Liver (tissue), 9 donors: ENCODE data around the gene LIPM. TPM values are rescaled to one million over a fixed set of nuclear protein-coding genes. Genes with fewer than 3 reads are reported as not detected.

Experiments used
- DNase-seq: peaks from one replicate; pipeline ENCODE4 v3.0.0-alpha.2; 2017; ENCODE audit warnings: low spot score
- H3K27ac ChIP-seq, 2 donors: one replicate each; pipeline ENCODE4 v1.7.0; 2013; ENCODE audit warnings: inconsistent platforms in 2 of 2, low read length in 2 of 2, control low read depth in 1 of 2, low read depth in 1 of 2, mild to moderate bottlenecking in 1 of 2
- H3K27me3 ChIP-seq, 4 donors: one replicate each; pipeline versions ENCODE4 v1.6.1 to v1.7.0; 2013; ENCODE audit warnings: low read length in 3 of 4, inconsistent platforms in 1 of 4, mild to moderate bottlenecking in 1 of 4, moderate library complexity in 1 of 4; ENCODE audit not compliant: control insufficient read depth in 4 of 4, insufficient read depth in 4 of 4
- H3K36me3 ChIP-seq, 4 donors: one replicate each; pipeline versions ENCODE4 v1.6.1 to v1.7.0; 2013; ENCODE audit warnings: low read length in 3 of 4, mild to moderate bottlenecking in 3 of 4, low read depth in 1 of 4, moderate library complexity in 1 of 4; ENCODE audit not compliant: control insufficient read depth in 4 of 4, insufficient read depth in 3 of 4
- H3K4me1 ChIP-seq, 4 donors: one replicate each; pipeline versions ENCODE4 v1.6.1 to v1.7.0; 2013; ENCODE audit warnings: low read length in 3 of 4, mild to moderate bottlenecking in 3 of 4, moderate library complexity in 1 of 4; ENCODE audit not compliant: control insufficient read depth in 4 of 4, insufficient read depth in 4 of 4
- H3K4me3 ChIP-seq, 3 donors: one replicate each; pipeline versions ENCODE4 v1.6.1 to v1.7.0; 2013; ENCODE audit warnings: low read length in 3 of 3, control low read depth in 1 of 3, low read depth in 1 of 3, mild to moderate bottlenecking in 1 of 3
- H3K9ac ChIP-seq, 2 donors: one replicate each; pipeline ENCODE4 v1.7.0; 2013; ENCODE audit warnings: low read length in 2 of 2, mild to moderate bottlenecking in 2 of 2, moderate library complexity in 2 of 2, control low read depth in 1 of 2, low read depth in 1 of 2
- H3K9me3 ChIP-seq, 4 donors: one replicate each; pipeline versions ENCODE4 v1.6.1 to v1.7.0; 2013; ENCODE audit warnings: low read length in 3 of 4; ENCODE audit not compliant: control insufficient read depth in 4 of 4
- EGR1 ChIP-seq, 2 donors: IDR thresholded peaks; 2 replicates each; pipeline ENCODE4 v1.6.1; 2016 to 2018; ENCODE audit warnings: antibody characterized with exemption in 2 of 2, low read depth in 2 of 2
- HNF4A ChIP-seq, 2 donors: conservative IDR thresholded peaks; 2 replicates each; pipeline ENCODE4 v1.6.1; 2016; ENCODE audit warnings: antibody characterized with exemption in 2 of 2, mild to moderate bottlenecking in 2 of 2
- JUND ChIP-seq, 2 donors: IDR thresholded peaks; 2 replicates each; pipeline ENCODE4 v1.6.1; 2016; ENCODE audit warnings: antibody characterized with exemption in 2 of 2
- NR2F2 ChIP-seq: IDR thresholded peaks from 2 replicates; pipeline ENCODE4 v1.6.1; 2016; ENCODE audit warnings: antibody characterized with exemption
- RAD21 ChIP-seq, 2 donors: IDR thresholded peaks; 2 replicates each; pipeline ENCODE4 v1.6.1; 2016; ENCODE audit warnings: antibody characterized with exemption in 2 of 2, mild to moderate bottlenecking in 2 of 2
- RXRA ChIP-seq, 2 donors: IDR thresholded peaks; 2 replicates each; pipeline ENCODE4 v1.6.1; 2017 to 2018; ENCODE audit warnings: antibody characterized with exemption in 2 of 2, mild to moderate bottlenecking in 1 of 2
- SP1 ChIP-seq: IDR thresholded peaks from 2 replicates; pipeline ENCODE4 v1.6.1; 2018; ENCODE audit warnings: antibody characterized with exemption, mild to moderate bottlenecking
- TAF1 ChIP-seq: conservative IDR thresholded peaks from 2 replicates; pipeline ENCODE4 v1.6.1; 2016; ENCODE audit warnings: antibody characterized with exemption, mild to moderate bottlenecking
- YY1 ChIP-seq: IDR thresholded peaks from 2 replicates; pipeline ENCODE4 v1.6.1; 2016; ENCODE audit warnings: antibody characterized with exemption, mild to moderate bottlenecking
- WGBS: extraction: QIAGEN DNeasy Blood & Tissue Kit; methylation state at CpG from one replicate; pipeline ENCODE4 v1.1.7; 2013; 5-methylcytosine and 5-hydroxymethylcytosine counted together
- polyA plus RNA-seq, 2 donors: library from polyadenylated mRNA; stranded (reverse) in 1 of 2; unstranded in 1 of 2; fragments of 200-250 nt in 1 of 2; fragments of >200 nt in 1 of 2; fragmentation: Nextera tagmentation in 1 of 2; extraction: Ambion mirVana in 1 of 2; gene quantifications; one replicate each; pipeline versions ENCODE4 v1.2.1 to v1.2.3, GENCODE V29; 2013 to 2015
- total RNA-seq, 2 donors: library from RNA; depleted of rRNA; stranded (reverse); fragments of >200 nt; gene quantifications; one replicate each; pipeline ENCODE4 v1.2.3, GENCODE V29; 2014
- TF ChIP-seq, protein P1 (sequence below): IDR thresholded peaks from 2 replicates; pipeline ENCODE4 v1.6.1; 2016; ENCODE audit warnings: antibody characterized with exemption
- TF ChIP-seq, protein P2 (sequence below): IDR thresholded peaks from 2 replicates; pipeline ENCODE4 v1.6.1; 2016; ENCODE audit warnings: antibody characterized with exemption, mild to moderate bottlenecking
- TF ChIP-seq, protein P3 (sequence below): fragments of 150-350 bp; IDR thresholded peaks from 2 replicates; pipeline ENCODE4 v1.5.1; 2017; ENCODE audit warnings: improper control_type of control experiment, low read depth, low read length; ENCODE audit not compliant: missing input control
- donor health status: healthy.
- donor health status: healthy.
- donor health status: healthy.
- donor health status: healthy.
- donor health status: healthy.

LIPM gene
- total and polyA plus RNA-seq, 4 donors, result not detected

DNA sequence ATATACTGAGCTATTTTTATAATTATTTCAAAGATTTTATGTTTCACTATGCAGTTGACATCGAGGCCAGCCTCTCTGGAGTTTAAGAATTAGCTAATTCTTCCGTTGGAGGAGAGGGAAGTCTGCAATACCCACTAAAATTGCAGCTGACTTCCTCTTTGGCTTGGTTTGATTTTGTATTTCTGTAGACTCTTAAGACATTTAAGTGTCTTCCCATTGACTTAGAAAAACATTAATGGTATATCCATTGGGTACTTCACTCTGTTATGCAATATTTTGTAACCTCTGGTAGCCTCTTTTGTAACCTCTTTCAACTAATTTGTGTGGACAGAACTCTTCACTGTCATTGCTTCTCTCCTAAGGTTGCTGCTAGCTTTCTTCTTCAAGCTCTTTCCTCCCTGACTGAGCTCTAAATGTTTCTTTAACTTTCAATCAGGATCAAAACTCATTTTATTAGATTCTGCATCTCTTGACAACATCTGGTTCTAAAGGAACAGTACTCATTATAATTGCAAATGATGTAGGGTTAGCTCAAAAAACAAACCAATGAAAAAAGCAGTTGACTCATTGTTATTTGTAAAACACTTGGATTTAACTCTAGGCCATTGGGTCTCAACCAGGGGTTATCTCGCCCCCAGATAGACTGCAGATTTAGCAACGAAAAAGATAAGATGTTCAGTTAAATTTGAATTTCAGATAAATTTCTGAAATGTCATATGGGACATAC is 50.8 kb downstream of the LIPM start:
- Histone ChIP-seq H3K9me3 (no peaks in the 10 kb centered on the region), H3K27me3 (no peaks in the 10 kb centered on the region), H3K9ac (no peak overlapping the region), H3K4me3 (no peak overlapping the region), H3K4me1 (peaks cover 5 to 27% (median 22%) of the 10 kb centered on the region in 4 donors), H3K27ac (no peak overlapping the region), H3K36me3 (no peaks in the 10 kb centered on the region)
- 68% methylated on average over 4 of the region's 4 CpGs for WGBS
- TF ChIP-seq, protein P1, sequence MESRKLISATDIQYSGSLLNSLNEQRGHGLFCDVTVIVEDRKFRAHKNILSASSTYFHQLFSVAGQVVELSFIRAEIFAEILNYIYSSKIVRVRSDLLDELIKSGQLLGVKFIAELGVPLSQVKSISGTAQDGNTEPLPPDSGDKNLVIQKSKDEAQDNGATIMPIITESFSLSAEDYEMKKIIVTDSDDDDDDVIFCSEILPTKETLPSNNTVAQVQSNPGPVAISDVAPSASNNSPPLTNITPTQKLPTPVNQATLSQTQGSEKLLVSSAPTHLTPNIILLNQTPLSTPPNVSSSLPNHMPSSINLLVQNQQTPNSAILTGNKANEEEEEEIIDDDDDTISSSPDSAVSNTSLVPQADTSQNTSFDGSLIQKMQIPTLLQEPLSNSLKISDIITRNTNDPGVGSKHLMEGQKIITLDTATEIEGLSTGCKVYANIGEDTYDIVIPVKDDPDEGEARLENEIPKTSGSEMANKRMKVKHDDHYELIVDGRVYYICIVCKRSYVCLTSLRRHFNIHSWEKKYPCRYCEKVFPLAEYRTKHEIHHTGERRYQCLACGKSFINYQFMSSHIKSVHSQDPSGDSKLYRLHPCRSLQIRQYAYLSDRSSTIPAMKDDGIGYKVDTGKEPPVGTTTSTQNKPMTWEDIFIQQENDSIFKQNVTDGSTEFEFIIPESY, result no peak
- TF ChIP-seq HNF4A (conservative IDR thresholded peaks at IDR 0.05) (peak; percentile 13 to 41), RXRA (IDR thresholded peaks at IDR 0.05) (peak; percentile 60 to 69), JUND (IDR thresholded peaks at IDR 0.05) (peak in 1 of 2 donors; percentile 40), RAD21 (IDR thresholded peaks at IDR 0.05) (no peak)
- DNase-seq, result no peak

DNA sequence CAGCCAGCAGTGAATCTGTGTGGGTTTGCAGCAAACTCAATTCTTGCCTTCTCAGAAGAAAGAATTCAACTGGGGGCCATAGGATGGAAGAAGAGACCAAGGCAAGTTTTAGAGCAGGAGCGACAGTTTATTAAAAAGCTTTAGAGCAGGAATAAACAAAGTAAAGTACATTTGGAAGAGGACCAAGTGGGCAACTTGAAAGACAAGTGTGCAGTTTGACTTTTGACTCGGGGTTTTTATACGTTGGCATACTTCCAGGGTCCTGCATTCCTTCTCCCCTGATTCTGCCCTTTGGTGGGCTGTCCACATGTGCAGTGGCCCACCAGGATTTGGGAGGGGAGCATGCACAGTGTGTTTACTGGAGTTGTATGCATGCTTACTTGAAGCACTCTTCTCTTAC is 52.2 kb downstream of the LIPM start:
- no peaks in the 10 kb centered on the region for H3K36me3 ChIP-seq
- DNase-seq, result no peak
- 28% methylated on average over 3 of the region's 3 CpGs for WGBS
- H3K27ac ChIP-seq, result peak overlapping the region in 1 of 2 donors; percentile 10
- H3K27me3 ChIP-seq, result no peaks in the 10 kb centered on the region
- H3K9ac ChIP-seq, result no peak overlapping the region
- TF ChIP-seq TAF1 (no peak), HNF4A (conservative IDR thresholded peaks at IDR 0.05) (peak in 1 of 2 donors; percentile 16)
- H3K9me3 ChIP-seq, result no peaks in the 10 kb centered on the region
- peaks cover 5 to 27% (median 22%) of the 10 kb centered on the region in 4 donors for H3K4me1 ChIP-seq
- no peak overlapping the region for H3K4me3 ChIP-seq

DNA sequence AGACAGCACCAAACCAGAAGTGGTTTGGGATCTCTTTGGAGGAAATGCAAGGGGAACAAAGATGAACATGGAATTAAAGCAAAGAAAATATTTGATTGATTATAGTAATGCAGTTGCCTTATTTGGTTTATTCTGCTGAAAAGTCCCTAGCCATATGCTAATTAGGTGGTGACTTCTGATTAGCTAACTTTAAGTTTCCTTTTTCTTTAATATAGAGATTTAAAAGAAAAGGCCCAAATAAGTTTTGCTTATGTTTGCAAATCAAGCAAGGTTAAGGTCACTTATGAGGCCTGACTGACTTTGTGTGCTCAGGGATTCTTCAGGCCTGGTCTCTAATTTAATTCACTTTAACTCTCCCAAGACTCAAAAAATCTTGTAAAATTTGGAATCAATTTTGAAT is 55.3 kb downstream of the LIPM start:
- no peak for DNase-seq
- TF ChIP-seq HNF4A (conservative IDR thresholded peaks at IDR 0.05) (no peak), EGR1 (IDR thresholded peaks at IDR 0.05; ENCODE audit: low read depth in 2 of 2) (no peak), YY1 (no peak), TAF1 (no peak), RAD21 (IDR thresholded peaks at IDR 0.05) (no peak), NR2F2 (no peak), JUND (IDR thresholded peaks at IDR 0.05) (no peak), RXRA (IDR thresholded peaks at IDR 0.05) (no peak), SP1 (no peak)
- TF ChIP-seq, protein P2, sequence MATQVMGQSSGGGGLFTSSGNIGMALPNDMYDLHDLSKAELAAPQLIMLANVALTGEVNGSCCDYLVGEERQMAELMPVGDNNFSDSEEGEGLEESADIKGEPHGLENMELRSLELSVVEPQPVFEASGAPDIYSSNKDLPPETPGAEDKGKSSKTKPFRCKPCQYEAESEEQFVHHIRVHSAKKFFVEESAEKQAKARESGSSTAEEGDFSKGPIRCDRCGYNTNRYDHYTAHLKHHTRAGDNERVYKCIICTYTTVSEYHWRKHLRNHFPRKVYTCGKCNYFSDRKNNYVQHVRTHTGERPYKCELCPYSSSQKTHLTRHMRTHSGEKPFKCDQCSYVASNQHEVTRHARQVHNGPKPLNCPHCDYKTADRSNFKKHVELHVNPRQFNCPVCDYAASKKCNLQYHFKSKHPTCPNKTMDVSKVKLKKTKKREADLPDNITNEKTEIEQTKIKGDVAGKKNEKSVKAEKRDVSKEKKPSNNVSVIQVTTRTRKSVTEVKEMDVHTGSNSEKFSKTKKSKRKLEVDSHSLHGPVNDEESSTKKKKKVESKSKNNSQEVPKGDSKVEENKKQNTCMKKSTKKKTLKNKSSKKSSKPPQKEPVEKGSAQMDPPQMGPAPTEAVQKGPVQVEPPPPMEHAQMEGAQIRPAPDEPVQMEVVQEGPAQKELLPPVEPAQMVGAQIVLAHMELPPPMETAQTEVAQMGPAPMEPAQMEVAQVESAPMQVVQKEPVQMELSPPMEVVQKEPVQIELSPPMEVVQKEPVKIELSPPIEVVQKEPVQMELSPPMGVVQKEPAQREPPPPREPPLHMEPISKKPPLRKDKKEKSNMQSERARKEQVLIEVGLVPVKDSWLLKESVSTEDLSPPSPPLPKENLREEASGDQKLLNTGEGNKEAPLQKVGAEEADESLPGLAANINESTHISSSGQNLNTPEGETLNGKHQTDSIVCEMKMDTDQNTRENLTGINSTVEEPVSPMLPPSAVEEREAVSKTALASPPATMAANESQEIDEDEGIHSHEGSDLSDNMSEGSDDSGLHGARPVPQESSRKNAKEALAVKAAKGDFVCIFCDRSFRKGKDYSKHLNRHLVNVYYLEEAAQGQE, result no peak
- TF ChIP-seq, protein P1, result no peak
- TF ChIP-seq, protein P3, sequence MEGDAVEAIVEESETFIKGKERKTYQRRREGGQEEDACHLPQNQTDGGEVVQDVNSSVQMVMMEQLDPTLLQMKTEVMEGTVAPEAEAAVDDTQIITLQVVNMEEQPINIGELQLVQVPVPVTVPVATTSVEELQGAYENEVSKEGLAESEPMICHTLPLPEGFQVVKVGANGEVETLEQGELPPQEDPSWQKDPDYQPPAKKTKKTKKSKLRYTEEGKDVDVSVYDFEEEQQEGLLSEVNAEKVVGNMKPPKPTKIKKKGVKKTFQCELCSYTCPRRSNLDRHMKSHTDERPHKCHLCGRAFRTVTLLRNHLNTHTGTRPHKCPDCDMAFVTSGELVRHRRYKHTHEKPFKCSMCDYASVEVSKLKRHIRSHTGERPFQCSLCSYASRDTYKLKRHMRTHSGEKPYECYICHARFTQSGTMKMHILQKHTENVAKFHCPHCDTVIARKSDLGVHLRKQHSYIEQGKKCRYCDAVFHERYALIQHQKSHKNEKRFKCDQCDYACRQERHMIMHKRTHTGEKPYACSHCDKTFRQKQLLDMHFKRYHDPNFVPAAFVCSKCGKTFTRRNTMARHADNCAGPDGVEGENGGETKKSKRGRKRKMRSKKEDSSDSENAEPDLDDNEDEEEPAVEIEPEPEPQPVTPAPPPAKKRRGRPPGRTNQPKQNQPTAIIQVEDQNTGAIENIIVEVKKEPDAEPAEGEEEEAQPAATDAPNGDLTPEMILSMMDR, result no peak
- Histone ChIP-seq H3K4me1 (peaks cover 5 to 22% (median 16%) of the 10 kb centered on the region in 4 donors), H3K27ac (no peak overlapping the region), H3K4me3 (no peak overlapping the region), H3K27me3 (no peaks in the 10 kb centered on the region), H3K36me3 (no peaks in the 10 kb centered on the region), H3K9me3 (no peaks in the 10 kb centered on the region), H3K9ac (no peak overlapping the region)
